Measurements from ENCODE around the gene OR6B2. TPM values are rescaled to one million over a fixed set of nuclear protein-coding genes. Genes with fewer than 3 reads are reported as not detected.

Gene OR6B2
- total RNA-seq, 2 experiments from 2014 or later, result not detected

DNA sequence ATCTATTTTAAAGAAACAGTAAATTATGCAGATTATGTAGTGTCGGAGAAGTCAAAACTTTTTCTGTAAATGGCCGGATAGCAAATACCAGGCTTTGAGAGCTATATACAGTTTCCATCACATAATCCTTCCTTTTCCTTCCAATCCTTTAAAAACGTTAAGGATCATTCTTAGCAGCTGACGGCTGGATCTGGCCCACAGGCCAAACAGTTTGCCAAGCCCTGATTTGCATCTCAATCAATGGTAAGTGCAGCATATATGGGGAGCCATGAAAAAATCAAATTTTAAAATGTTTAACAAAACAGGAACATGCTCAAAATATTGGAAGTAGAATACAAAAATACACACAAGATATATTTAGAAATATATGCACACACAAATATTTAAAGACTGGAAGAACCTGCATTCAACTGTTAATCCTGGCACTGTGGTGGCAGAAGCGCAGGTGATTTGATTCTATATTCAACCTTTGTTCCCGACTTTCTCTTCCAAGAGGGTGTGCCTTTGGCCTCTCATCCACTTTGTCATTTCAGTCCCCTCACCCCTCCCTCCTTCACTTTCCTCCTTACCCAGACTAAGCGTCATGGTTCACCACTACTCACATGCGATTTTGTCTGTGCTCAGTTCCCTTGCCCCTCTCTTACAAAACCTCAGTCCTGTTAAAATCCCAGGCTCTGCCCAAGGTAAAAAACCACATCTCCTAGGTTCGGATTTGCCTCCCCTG lies 32.4 kb downstream of the OR6B2 start:
- Mint-ChIP-seq H3K4me3 (no peak overlapping the region), H3K4me1 (no peaks in the 10 kb centered on the region), H3K9me3 (ENCODE audit: low read depth) (no peaks in the 10 kb centered on the region), H3K27me3 (no peaks in the 10 kb centered on the region), H3K36me3 (ENCODE audit: low read depth) (peaks cover 29% of the 10 kb centered on the region), H3K27ac (no peak overlapping the region)
- ATAC-seq, result no peak
- ChIA-PET POLR2A (no interaction called here), CTCF (interaction anchor here (0.7 to 1.5 kb wide), 3 partner anchors 12 to 63 kb away, joined by 3 to 5 read pairs (median 3); no protein-coding TSS in a partner anchor)
- intact Hi-C loops (cut with DNase I, micrococcal nuclease), result no loop called here
- no peak for DNase-seq

DNA sequence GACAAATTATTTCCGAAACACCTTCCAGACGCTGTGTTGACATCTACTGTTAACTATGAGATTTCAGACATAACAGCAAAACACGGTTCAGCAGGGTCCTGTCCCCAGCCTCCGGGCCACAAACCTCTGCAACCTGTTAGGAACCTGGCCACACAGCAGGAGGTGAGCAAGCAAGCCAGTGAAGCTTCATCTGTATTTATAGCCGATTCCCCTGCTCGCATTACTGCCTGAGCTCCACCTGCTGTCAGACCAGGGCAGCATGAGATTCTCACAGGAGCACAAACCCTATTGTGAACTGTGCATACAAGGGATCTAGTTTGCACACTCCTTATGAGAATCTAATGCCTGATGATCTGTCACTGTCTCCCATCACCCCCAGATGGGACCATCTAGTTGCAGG lies 36.1 kb downstream of the OR6B2 start:
- POLR2A ChIA-PET, result no interaction called here
- no peaks in the 10 kb centered on the region for H3K9me3 Mint-ChIP-seq (ENCODE audit: low read depth)
- CTCF ChIA-PET, result interaction anchor here (1.0 to 1.4 kb wide), 4 partner anchors 10 to 55 kb away, joined by 3 to 4 read pairs (median 3); no protein-coding TSS in a partner anchor
- DNase-seq (no peak), ATAC-seq (no peak)
- H3K27ac Mint-ChIP-seq, result no peak overlapping the region
- H3K36me3 Mint-ChIP-seq (ENCODE audit: low read depth), result peaks cover 13% of the 10 kb centered on the region
- H3K4me3 Mint-ChIP-seq, result no peak overlapping the region
- no peaks in the 10 kb centered on the region for H3K27me3 Mint-ChIP-seq
- intact Hi-C loops (cut with DNase I, micrococcal nuclease), result loop anchor here in 1 of 2 experiments (5.0 kb wide), 2 partner anchors 172 to 957 kb away; no protein-coding TSS in a partner anchor
- no peaks in the 10 kb centered on the region for H3K4me1 Mint-ChIP-seq

DNA sequence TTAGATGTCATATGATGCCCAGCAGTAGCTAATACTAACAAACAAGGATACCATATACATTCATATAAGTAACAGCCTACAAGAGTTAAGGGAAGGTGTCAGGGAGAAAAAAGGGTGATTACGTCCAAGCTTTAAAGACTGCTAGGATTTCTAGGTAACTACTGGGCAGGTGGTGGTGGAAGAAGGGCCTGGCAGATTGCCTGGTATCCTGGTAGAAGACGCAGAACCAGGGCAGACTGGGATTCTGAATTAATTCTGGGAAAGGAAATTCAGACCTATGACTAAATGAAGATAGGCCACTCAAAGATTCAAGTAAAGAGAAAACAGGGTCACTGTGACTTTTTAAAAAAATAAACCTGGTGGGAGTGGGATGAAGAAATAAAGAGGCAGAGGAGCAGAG lies 36.9 kb downstream of the OR6B2 start:
- Mint-ChIP-seq H3K36me3 (ENCODE audit: low read depth) (peaks cover 16% of the 10 kb centered on the region), H3K27ac (no peak overlapping the region), H3K27me3 (no peaks in the 10 kb centered on the region), H3K4me1 (no peaks in the 10 kb centered on the region), H3K9me3 (ENCODE audit: low read depth) (no peaks in the 10 kb centered on the region), H3K4me3 (no peak overlapping the region)
- ATAC-seq, result no peak
- intact Hi-C loops (cut with DNase I, micrococcal nuclease), result loop anchor here in 1 of 2 experiments (5.0 kb wide), 2 partner anchors 171 to 956 kb away; no protein-coding TSS in a partner anchor
- ChIA-PET CTCF (interaction anchor here (0.6 to 3.3 kb wide), 7 partner anchors 10 to 1024 kb away, joined by 3 to 24 read pairs (median 3); no protein-coding TSS in a partner anchor), POLR2A (interaction anchor here (0.6 kb wide), 1 partner anchor 1682 kb away, joined by 3 read pairs; no protein-coding TSS in a partner anchor)
- no peak for DNase-seq

DNA sequence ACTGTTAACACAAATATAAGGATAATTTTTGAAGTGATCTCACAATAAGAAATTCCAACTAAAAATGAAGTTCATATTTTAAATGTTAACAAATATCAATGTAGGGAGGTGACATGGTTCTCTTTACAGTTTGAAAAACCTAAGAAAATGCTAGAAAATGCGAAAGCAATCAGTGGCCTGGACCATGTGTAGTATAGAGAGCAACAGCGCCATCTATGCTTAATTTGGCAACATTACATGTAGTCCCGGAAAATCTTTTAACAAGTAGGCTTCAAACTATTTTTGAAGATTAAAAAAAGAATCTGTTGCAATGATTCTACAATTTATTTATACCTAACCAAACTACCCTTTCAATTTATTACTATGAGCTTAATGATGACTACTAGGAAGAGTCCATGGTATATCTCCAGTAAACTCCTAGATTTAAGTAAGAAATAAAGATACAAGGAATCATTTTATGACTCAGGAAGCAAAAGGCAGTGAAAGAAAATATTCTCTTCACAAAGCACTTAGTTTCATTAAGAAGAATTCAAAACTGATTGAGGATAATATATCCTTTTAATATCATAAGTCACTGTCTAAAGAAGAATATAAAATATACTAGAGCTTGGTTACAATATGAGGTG lies 38.4 kb downstream of the OR6B2 start:
- intact Hi-C loops (cut with DNase I, micrococcal nuclease), result loop anchor here in 1 of 2 experiments (1.0 to 5.0 kb wide), 3 partner anchors 58 to 955 kb away; no protein-coding TSS in a partner anchor
- POLR2A ChIA-PET, result no interaction called here
- Mint-ChIP-seq H3K27ac (no peak overlapping the region), H3K9me3 (ENCODE audit: low read depth) (no peaks in the 10 kb centered on the region), H3K36me3 (ENCODE audit: low read depth) (peaks cover 27% of the 10 kb centered on the region), H3K4me1 (no peaks in the 10 kb centered on the region), H3K4me3 (no peak overlapping the region), H3K27me3 (no peaks in the 10 kb centered on the region)
- DNase-seq, result no peak
- CTCF ChIA-PET, result interaction anchor here (0.6 to 3.3 kb wide), 17 partner anchors 9 to 538 kb away, joined by 3 to 24 read pairs (median 5); no protein-coding TSS in a partner anchor
- peak; percentile 71 for ATAC-seq

DNA sequence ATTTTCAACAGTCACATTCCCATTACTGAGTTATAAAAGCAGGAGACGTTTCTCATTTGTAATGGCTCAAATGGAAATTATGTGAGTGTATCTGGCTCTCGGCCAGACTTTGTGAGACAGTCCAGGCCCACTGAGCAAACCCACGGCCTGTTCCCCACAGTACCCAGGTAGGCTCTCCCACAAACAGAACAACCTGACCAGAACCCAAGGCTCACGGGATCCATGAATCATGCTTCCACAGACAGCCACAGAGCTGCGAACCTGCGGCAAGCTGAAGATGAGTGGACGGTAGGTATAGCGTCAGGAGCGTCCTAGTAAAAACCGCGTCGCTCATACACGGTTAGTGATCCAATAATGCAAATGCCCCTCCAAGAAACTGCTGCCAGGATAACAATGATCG lies 39.3 kb downstream of the OR6B2 start:
- intact Hi-C loops (cut with DNase I, micrococcal nuclease), result loop anchor here in 1 of 2 experiments (1.0 to 5.0 kb wide), 3 partner anchors 57 to 954 kb away; no protein-coding TSS in a partner anchor

DNA sequence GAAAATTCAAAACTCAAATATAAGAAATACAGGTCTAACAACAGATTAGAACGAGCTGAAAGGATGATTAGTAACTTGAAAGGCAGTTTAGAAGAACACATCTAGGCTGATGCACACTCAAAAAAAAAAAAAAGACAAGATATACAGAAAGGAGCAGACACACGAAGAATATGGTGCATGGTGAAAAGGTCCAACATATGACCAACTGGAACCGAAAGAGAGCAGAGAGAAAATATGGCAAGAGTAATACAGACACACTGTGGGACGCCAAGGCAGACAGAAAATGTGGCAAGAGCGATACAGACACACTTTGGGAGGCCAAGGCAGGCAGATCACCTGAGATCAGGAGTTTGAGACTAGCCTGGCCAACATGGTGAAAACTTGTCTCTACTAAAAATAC lies 44.9 kb downstream of the OR6B2 start:
- Mint-ChIP-seq H3K36me3 (ENCODE audit: low read depth) (peaks cover 51% of the 10 kb centered on the region), H3K9me3 (ENCODE audit: low read depth) (peaks cover 3% of the 10 kb centered on the region), H3K27ac (no peak overlapping the region), H3K4me3 (no peak overlapping the region), H3K4me1 (peaks cover 2% of the 10 kb centered on the region), H3K27me3 (no peaks in the 10 kb centered on the region)
- no peak for DNase-seq
- ChIA-PET CTCF (no interaction called here), POLR2A (no interaction called here)
- ATAC-seq, result no peak
- intact Hi-C loops (cut with DNase I, micrococcal nuclease), result no loop called here

More for the DNA sequence above, 39.3 kb downstream of the OR6B2 start:
- Mint-ChIP-seq H3K27ac (no peak overlapping the region), H3K36me3 (ENCODE audit: low read depth) (peaks cover 34% of the 10 kb centered on the region), H3K4me1 (no peaks in the 10 kb centered on the region), H3K4me3 (no peak overlapping the region), H3K27me3 (no peaks in the 10 kb centered on the region), H3K9me3 (ENCODE audit: low read depth) (no peaks in the 10 kb centered on the region)
- ChIA-PET CTCF (interaction anchor here (0.6 to 3.3 kb wide), 15 partner anchors 8 to 846 kb away, joined by 3 to 24 read pairs (median 5); no protein-coding TSS in a partner anchor), POLR2A (no interaction called here)
- no peak for ATAC-seq
- DNase-seq, result no peak

DNA sequence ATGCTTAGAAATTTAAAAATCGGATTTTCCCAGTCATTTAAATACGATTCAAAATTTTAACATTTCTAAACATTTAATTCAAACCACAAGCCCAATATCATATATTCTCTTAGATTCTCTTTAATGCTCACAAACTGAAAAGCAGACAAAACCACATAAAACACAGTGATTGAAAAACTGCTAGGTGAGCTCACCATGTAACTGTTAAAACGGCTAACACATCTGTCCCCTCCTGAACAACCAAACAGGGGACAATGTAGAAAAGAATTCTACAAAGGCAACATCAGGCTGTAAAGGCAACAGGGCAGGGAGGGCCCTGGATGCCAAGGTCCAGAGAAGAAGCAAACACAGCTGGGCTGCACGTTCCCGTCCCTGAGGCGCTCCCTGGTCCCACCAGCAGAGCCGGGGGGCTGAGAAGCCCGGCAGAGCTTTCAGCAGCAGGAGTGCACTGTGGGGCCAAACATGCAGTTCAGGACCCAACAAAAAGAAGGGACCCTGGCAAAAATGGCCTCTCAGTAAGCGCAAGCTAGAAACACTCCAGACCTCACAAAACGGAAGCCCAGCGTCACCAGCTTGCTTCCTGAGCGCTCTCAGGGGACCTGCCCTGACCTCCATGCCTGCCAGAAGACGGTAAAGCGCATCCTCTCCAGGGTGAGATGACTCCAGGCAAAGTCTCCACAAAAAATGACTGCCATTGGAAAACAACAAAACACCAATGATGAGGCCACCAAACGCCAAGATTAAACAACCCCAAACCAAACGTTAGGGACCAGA lies 45.6 kb downstream of the OR6B2 start:
- POLR2A ChIA-PET, result no interaction called here
- no peak for DNase-seq
- no peak for ATAC-seq
- intact Hi-C loops (cut with DNase I, micrococcal nuclease), result no loop called here
- H3K27me3 Mint-ChIP-seq, result no peaks in the 10 kb centered on the region
- H3K4me3 Mint-ChIP-seq, result no peak overlapping the region
- no peak overlapping the region for H3K27ac Mint-ChIP-seq
- H3K4me1 Mint-ChIP-seq, result peaks cover 2% of the 10 kb centered on the region
- CTCF ChIA-PET, result interaction anchor here (1.3 kb wide), 1 partner anchor 10 kb away, joined by 3 read pairs; no protein-coding TSS in a partner anchor
- H3K9me3 Mint-ChIP-seq (ENCODE audit: low read depth), result peaks cover 3% of the 10 kb centered on the region
- H3K36me3 Mint-ChIP-seq (ENCODE audit: low read depth), result peaks cover 51% of the 10 kb centered on the region

DNA sequence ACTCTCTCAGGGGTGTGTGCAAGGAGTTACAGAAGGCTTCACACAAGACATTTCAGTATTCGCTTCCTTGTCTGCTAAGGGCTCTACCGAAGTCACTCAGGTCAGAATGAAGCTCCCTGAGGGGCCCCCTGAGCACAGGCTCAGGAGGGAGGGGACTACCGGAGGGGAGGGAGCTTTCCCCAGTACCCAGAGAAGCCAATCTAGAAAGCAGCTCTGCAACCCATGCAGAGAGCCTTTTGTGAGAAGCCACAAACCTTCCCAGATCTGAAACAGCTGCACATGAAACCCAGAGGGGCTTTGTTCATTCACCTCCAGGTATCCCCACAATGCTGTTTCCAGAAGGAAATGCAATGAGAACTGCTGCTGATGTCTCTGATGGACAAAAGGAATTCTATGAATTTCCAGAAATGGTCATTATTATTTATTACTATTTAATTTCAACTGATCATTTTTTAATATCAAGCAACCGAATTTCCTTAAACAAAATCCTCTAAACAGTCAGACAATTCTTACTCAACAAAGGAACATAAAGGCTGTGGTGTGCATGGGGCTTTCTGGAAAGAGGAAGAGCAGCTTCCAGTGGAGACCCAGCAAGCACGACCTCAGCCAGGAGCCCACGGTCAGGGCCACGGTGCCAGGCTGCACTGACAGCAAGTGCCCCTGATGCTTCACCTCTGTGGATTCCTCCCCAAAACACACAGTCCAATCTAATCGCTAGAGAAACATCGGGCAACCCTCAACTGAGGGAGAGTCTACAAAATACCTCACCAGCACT lies 47.0 kb downstream of the OR6B2 start:
- Mint-ChIP-seq H3K27ac (no peak overlapping the region), H3K9me3 (ENCODE audit: low read depth) (peaks cover 3% of the 10 kb centered on the region), H3K4me3 (no peak overlapping the region), H3K27me3 (no peaks in the 10 kb centered on the region), H3K36me3 (ENCODE audit: low read depth) (peaks cover 48% of the 10 kb centered on the region), H3K4me1 (peaks cover 2% of the 10 kb centered on the region)
- intact Hi-C loops (cut with DNase I, micrococcal nuclease), result no loop called here
- no peak for DNase-seq
- CTCF ChIA-PET, result interaction anchor here (1.6 kb wide), 1 partner anchor 9 kb away, joined by 9 read pairs; no protein-coding TSS in a partner anchor
- POLR2A ChIA-PET, result no interaction called here
- ATAC-seq, result no peak
